Measurements from ENCODE around the gene COQ10A.
A peak's percentile ranks its signal among the peaks of the same experiment; 100 is the strongest.
"Not testable (repeated sequence)": the region's sequence is repeated elsewhere in the genome, so short reads cannot be mapped to it uniquely, and the experiment has no call there.

Gene COQ10A

GRCh38 chr12:56282579-56282978 is 15.8 kb downstream of the COQ10A start:
- no peak for DNase-seq

GRCh38 chr12:56284263-56284662 is 17.5 kb downstream of the COQ10A start:
- DNase-seq: not testable (repeated sequence)

- no peak for DNase-seq
Measured at GRCh38 chr12:56286044-56286830, 19.5 kb downstream of the COQ10A start.

GRCh38 chr12:56288705-56289387 is 22.1 kb downstream of the COQ10A start:
- DNase-seq: peak; percentile 56

- DNase-seq: peak; percentile 8
Measured at GRCh38 chr12:56293795-56294194, 27.1 kb downstream of the COQ10A start.

- peak; percentile 84 for DNase-seq
Measured at GRCh38 chr12:56296295-56296694, 29.6 kb downstream of the COQ10A start.

GRCh38 chr12:56297400-56297799 is 30.7 kb downstream of the COQ10A start:
- no peak for DNase-seq

GRCh38 chr12:56298828-56299227 is 32.1 kb downstream of the COQ10A start:
- no peak for DNase-seq

- DNase-seq: peak; percentile 18
Measured at GRCh38 chr12:56299308-56299852, 32.6 kb downstream of the COQ10A start.

GRCh38 chr12:56299853-56300643 is 33.3 kb downstream of the COQ10A start, which contains the start of gene CS:
CS (minus strand) TSS chr12:56300330; CDS start chr12:56300201, 129 bp downstream.
- DNase-seq: peak; percentile 99

GRCh38 chr12:56300644-56301464 is 34.1 kb downstream of the COQ10A start:
- no peak for DNase-seq

- DNase-seq: no peak
Measured at GRCh38 chr12:56304276-56304675, 37.5 kb downstream of the COQ10A start.

GRCh38 chr12:56304872-56305590 is 38.3 kb downstream of the COQ10A start:
- no peak for DNase-seq

- DNase-seq: no peak
Measured at GRCh38 chr12:56307221-56307965, 40.7 kb downstream of the COQ10A start.

GRCh38 chr12:56308714-56309113 is 42.0 kb downstream of the COQ10A start:
- no peak for DNase-seq

- no peak for DNase-seq
Measured at GRCh38 chr12:56311003-56311402, 44.3 kb downstream of the COQ10A start.

GRCh38 chr12:56315249-56315621 is 48.5 kb downstream of the COQ10A start:
- no peak for DNase-seq

- peak; percentile 95 for DNase-seq
Measured at GRCh38 chr12:56315622-56316473, 49.1 kb downstream of the COQ10A start, which contains the start of gene CNPY2. CNPY2 (minus strand) TSS chr12:56315988; CDS start chr12:56315217, 771 bp downstream.

GRCh38 chr12:56317675-56318074 is 50.9 kb downstream of the COQ10A start:
- DNase-seq: no peak
